HepG2 (cell line): ENCODE measurements around the gene MCF2L. TPM values are rescaled to one million over a fixed set of nuclear protein-coding genes. Genes with fewer than 3 reads are reported as not detected.

ENCODE experiments used
- CBFB ChIP-seq: sonication (generic); formaldehyde crosslinking; IDR thresholded peaks from 2 replicates; pipeline ENCODE4 v1.4.0; 2020; ENCODE audit warnings: missing genetic modification reagents
- CEBPB ChIP-seq: IDR thresholded peaks from 2 replicates; pipeline ENCODE4 v1.6.1; 2011; ENCODE audit warnings: low read depth, low read length, improper control_type of control experiment, borderline replicate concordance
- KMT2B ChIP-seq: IDR thresholded peaks from 2 replicates; pipeline ENCODE4 v1.6.1; 2016; ENCODE audit warnings: missing genetic modification reagents, missing compliant biosample characterization
- MNT ChIP-seq: fragments of 450-650 bp; IDR thresholded peaks from 2 replicates; pipeline ENCODE4 v1.6.1; 2016
- MXD1 ChIP-seq: sonication (generic); formaldehyde crosslinking; IDR thresholded peaks from 2 replicates; pipeline ENCODE4 v1.4.0; 2020; ENCODE audit warnings: mild to moderate bottlenecking, missing genetic modification reagents
- NCOR1 ChIP-seq: fragments of 200-600 bp; sonication (generic); IDR thresholded peaks from 2 replicates; pipeline ENCODE4 v1.7.0; 2017; ENCODE audit warnings: antibody characterized with exemption, low read length, borderline replicate concordance
- NFE2 ChIP-seq: sonication (generic); formaldehyde crosslinking; IDR thresholded peaks from 2 replicates; pipeline ENCODE4 v1.4.0; 2020; ENCODE audit warnings: missing genetic modification reagents
- NR0B2 ChIP-seq: sonication (generic); formaldehyde crosslinking; IDR thresholded peaks from 2 replicates; pipeline ENCODE4 v1.4.0; 2020; ENCODE audit warnings: mild to moderate bottlenecking, missing genetic modification reagents
- PBX2 ChIP-seq: IDR thresholded peaks from 2 replicates; pipeline ENCODE4 v1.6.1; 2016; ENCODE audit warnings: control low read depth
- PHF21A ChIP-seq: sonication (generic); formaldehyde crosslinking; IDR thresholded peaks from 2 replicates; pipeline ENCODE4 v1.5.0; 2020; ENCODE audit warnings: mild to moderate bottlenecking, missing genetic modification reagents
- PTBP1 ChIP-seq: fragments of 200-400 bp; formaldehyde crosslinking; IDR thresholded peaks from 2 replicates; pipeline ENCODE4 v1.6.1; 2018; ENCODE audit warnings: low read length, low read depth; ENCODE audit not compliant: poor library complexity, severe bottlenecking
- TGIF2 ChIP-seq: IDR thresholded peaks from 2 replicates; pipeline ENCODE4 v1.6.1; 2016; ENCODE audit warnings: control low read depth, missing compliant biosample characterization
- ZBTB25 ChIP-seq: IDR thresholded peaks from 2 replicates; pipeline ENCODE4 v1.6.1; 2018; ENCODE audit warnings: missing genetic modification reagents
- ZBTB7A ChIP-seq: sonication (generic); formaldehyde crosslinking; IDR thresholded peaks from 2 replicates; pipeline ENCODE4 v1.8.0; 2022; ENCODE audit warnings: mild to moderate bottlenecking, missing genetic modification reagents
- ZFP1 ChIP-seq: IDR thresholded peaks from 2 replicates; pipeline ENCODE4 v1.6.1; 2016
- ZKSCAN1 ChIP-seq: fragments of 150-350 bp; IDR thresholded peaks from 2 replicates; pipeline ENCODE4 v1.6.1; 2014; ENCODE audit warnings: low read length
- ZMYM2 ChIP-seq: sonication (generic); formaldehyde crosslinking; IDR thresholded peaks from 2 replicates; pipeline ENCODE4 v1.8.0; 2022; ENCODE audit warnings: mild to moderate bottlenecking, missing genetic modification reagents
- ZNF121 ChIP-seq: sonication (generic); formaldehyde crosslinking; IDR thresholded peaks from 2 replicates; pipeline ENCODE4 v1.5.0; 2020; ENCODE audit warnings: mild to moderate bottlenecking, missing genetic modification reagents
- ZNF207 ChIP-seq: fragments of 450-650 bp; IDR thresholded peaks from 2 replicates; pipeline ENCODE4 v1.6.1; 2016; ENCODE audit warnings: antibody characterized with exemption, borderline replicate concordance
- ZNF230 ChIP-seq: sonication (generic); formaldehyde crosslinking; IDR thresholded peaks from 2 replicates; pipeline ENCODE4 v1.4.0; 2020; ENCODE audit warnings: mild to moderate bottlenecking, missing genetic modification reagents
- ZNF580 ChIP-seq: IDR thresholded peaks from 2 replicates; pipeline ENCODE4 v1.6.1; 2016; ENCODE audit warnings: low read depth, borderline replicate concordance
- ZNF703 ChIP-seq: sonication (generic); formaldehyde crosslinking; IDR thresholded peaks from 2 replicates; pipeline ENCODE4 v1.5.1; 2020; ENCODE audit warnings: missing genetic modification reagents, mild to moderate bottlenecking, moderate library complexity, borderline replicate concordance
- ZNF775 ChIP-seq: sonication (generic); formaldehyde crosslinking; IDR thresholded peaks from 2 replicates; pipeline ENCODE4 v1.4.0; 2020; ENCODE audit warnings: missing genetic modification reagents, mild to moderate bottlenecking, moderate library complexity, borderline replicate concordance
- ZXDC ChIP-seq: sonication (generic); formaldehyde crosslinking; IDR thresholded peaks from 2 replicates; pipeline ENCODE4 v1.5.0; 2020; ENCODE audit warnings: mild to moderate bottlenecking, missing genetic modification reagents
- polyA plus RNA-seq, 8 experiments: library from polyadenylated mRNA; depleted of rRNA in 3 of 8; stranded (reverse) in 7 of 8; unstranded in 1 of 8; fragments of >200 nt; fragmentation: Illumina TruSeq in 4 of 8; extraction: Trizol in 4 of 8; gene quantifications; 2 replicates each; pipeline versions ENCODE4 v1.2.1 to v1.2.3, GENCODE V29; 2011 to 2016; ENCODE audit warnings: low read depth in 4 of 8, missing spikeins in 1 of 8, mixed read lengths in 1 of 8; ENCODE audit not compliant: insufficient read depth in 1 of 8
- total RNA-seq, 5 experiments: library from RNA; depleted of rRNA; stranded (reverse); fragments of >200 nt; fragmentation: Illumina TruSeq; extraction: Trizol; gene quantifications; 2 replicates each; pipeline ENCODE4 v1.2.3, GENCODE V29; 2016; ENCODE audit warnings: low read depth in 1 of 5

MCF2L gene
- total and polyA plus RNA-seq, 2 of the 13 experiments (the other 11 are each of a cell fraction or from before 2014, with no cell fraction given), result 19.4 to 28.4 TPM

GRCh38 chr13:112942689-112943308, 26.2 kb upstream of the MCF2L start (continued):
- TF ChIP-seq ZNF207 (no peak), TGIF2 (CRISPR knock-in tag) (peak; percentile 65; the same call in 1 of the 2 replicates), PBX2 (CRISPR knock-in tag) (no peak), ZBTB25 (CRISPR knock-in tag) (peak; percentile 77; the same call in 1 of the 2 replicates), ZNF580 (peak; percentile 42; the same call in 1 of the 2 replicates), ZFP1 (no peak), ZMYM2 (CRISPR knock-in tag) (no peak), MXD1 (CRISPR knock-in tag) (peak; percentile 10; the same call in 1 of the 2 replicates), NR0B2 (no peak), PTBP1 (no peak), NCOR1 (no peak), CBFB (CRISPR knock-in tag) (no peak), NFE2 (CRISPR knock-in tag) (no peak), MNT (peak; percentile 64), ZNF775 (CRISPR knock-in tag) (no peak), CEBPB (no peak), ZNF230 (CRISPR knock-in tag) (peak; percentile 52; the same call in 1 of the 2 replicates), ZNF121 (CRISPR knock-in tag) (no peak), ZXDC (CRISPR knock-in tag) (0 out of 2 replicates have a peak, but pooled peaks have one; percentile 29), ZBTB7A (CRISPR knock-in tag) (no peak), KMT2B (CRISPR knock-in tag) (0 out of 2 replicates have a peak, but pooled peaks have one; percentile 29), PHF21A (no peak), ZKSCAN1 (peak; percentile 70), ZNF703 (CRISPR knock-in tag) (no peak)
